GM21723 (cell line): ENCODE measurements around the gene NME2.
"Not testable (repeated sequence)": the region's sequence is repeated elsewhere in the genome, so short reads cannot be mapped to it uniquely, and the experiment has no call there.

Experiments used
- ATAC-seq: cut with Tn5 transposase; IDR thresholded peaks from one replicate; pipeline ENCODE4 v1.9.1; 2021; ENCODE audit warnings: mild to moderate bottlenecking, moderate library complexity; ENCODE audit not compliant: unreplicated experiment

Gene NME2

DNA sequence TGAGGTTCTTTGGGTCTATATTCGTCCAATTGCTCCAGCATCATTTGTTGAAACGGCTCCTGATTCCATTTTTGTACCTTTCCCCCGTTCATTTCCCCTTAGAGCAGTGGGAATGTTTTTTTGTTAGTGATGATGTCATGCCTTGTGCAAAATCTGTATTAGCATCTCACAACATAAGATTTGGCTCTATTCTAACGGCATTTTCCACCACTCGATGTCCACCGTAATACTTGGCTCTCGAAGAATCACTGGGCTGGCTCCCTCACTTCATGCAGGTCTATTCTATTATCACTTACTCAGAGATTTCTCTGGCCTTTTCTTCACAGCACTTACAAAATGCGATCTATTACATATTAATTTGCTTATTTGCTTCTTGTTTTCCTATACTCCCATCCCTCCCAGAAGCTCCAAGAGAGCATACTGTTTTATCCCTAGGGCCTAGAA, 13.4 kb upstream of the NME2 start:
- ATAC-seq, result peak; percentile 2

DNA sequence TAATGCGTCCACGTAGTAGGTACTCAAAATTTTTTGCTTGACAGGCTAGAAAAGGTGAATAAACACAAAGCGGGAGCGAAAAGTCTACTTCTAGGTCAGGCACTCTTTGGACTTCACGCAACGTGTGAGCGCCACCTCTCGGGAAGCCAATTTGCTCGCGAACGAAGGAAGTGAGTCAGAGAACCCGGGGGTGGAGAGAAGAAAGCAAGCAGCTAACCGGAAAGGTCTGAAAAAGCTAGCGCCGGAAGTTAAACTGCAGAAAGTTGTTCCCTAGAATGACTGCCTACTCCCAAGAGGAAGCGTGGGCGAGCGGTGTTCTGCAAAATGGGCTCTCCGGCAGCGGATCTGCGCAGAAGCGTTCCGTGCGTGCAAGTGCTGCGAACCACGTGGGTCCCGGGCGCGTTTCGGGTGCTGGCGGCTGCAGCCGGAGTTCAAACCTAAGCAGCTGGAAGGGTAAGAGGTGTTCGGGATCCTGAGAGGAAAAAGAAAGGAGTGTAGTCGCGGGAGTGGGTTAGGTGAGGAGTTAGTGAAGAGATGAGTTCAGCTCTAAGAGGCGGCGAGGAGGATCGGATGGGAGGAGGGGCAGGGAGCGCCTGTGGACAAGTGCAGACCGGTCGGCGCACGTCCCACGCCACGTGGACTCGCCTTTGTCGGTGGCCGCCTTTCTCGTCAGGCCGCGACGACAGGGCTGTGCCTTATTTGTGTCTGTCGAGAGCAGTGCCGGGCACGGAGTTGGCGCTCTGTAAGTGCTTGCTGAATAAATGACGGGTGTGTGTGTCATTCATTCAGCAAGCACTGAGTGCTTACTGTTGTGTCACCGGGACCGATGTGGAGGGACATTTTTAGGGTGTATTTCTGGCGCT, 12.8 kb upstream of the NME2 start, which contains the start of gene NME1:
TSS of gene NME1 (plus strand) at position 350 of the 863 bp plus-strand sequence. CDS start 2,096 bp downstream, outside the sequence.
- ATAC-seq, result peak; percentile 92

DNA sequence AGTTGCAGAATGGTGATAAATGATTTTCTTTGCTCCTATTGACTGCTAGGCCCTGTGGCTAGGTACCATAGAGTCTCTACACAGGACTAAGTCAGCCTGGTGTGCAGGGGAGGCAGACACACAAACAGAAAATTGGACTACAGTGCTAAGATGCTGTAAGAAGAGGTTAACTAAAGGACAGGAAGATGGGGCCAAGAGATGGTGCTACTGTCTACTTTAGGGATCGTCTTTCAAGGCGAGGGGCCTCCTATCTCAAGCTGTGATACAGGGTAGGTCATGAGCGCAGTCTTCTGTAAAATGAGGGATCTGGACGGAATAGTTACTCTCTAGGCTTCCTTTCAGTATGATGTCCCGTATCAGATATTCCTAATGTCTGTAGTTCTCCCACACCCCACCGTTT, 12.0 kb upstream of the NME2 start:
- ATAC-seq, result no peak

DNA sequence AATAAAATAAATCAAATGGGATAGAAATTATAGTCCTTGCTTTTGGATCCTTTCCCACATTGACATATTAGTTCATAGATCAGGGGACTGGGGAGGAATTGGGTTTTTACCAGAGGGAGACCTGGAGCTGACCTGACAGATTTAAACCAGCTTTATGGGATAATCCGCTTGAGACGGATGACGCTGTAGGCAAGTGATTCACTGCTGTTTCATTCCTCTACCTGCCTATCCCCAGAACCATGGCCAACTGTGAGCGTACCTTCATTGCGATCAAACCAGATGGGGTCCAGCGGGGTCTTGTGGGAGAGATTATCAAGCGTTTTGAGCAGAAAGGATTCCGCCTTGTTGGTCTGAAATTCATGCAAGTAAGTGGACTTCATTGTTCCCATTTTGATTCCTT, 10.8 kb upstream of the NME2 start:
- no peak for ATAC-seq

DNA sequence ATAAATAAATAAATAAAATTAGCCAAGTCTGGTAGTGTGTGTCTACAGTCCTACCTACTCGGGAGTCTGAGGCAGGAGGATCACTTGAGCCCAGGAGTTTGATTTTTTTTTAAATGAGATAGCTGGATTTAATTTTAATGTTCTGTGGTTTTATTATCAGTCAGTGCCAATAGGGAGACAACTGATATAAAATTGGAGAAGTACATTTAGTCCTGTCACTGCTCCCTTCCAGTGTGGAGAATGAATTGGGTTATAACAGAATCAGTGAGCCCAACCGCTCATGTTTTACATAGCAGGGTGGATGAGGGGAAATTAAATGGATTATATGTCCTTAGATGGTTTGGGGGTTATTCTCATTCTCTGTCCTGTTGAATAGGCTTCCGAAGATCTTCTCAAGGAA, 6.6 kb upstream of the NME2 start:
- no peak for ATAC-seq

DNA sequence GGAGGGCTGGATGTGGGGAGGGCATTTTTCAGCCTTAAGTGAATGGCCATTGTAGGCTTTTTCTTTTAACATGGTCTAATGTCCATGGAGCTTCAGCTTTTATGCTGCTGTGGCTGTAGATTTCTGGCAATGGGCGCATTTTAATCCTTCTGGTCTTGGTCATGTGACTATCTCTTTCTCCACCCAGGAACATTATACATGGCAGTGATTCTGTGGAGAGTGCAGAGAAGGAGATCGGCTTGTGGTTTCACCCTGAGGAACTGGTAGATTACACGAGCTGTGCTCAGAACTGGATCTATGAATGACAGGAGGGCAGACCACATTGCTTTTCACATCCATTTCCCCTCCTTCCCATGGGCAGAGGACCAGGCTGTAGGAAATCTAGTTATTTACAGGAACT, 4.7 kb upstream of the NME2 start:
- ATAC-seq, result no peak

DNA sequence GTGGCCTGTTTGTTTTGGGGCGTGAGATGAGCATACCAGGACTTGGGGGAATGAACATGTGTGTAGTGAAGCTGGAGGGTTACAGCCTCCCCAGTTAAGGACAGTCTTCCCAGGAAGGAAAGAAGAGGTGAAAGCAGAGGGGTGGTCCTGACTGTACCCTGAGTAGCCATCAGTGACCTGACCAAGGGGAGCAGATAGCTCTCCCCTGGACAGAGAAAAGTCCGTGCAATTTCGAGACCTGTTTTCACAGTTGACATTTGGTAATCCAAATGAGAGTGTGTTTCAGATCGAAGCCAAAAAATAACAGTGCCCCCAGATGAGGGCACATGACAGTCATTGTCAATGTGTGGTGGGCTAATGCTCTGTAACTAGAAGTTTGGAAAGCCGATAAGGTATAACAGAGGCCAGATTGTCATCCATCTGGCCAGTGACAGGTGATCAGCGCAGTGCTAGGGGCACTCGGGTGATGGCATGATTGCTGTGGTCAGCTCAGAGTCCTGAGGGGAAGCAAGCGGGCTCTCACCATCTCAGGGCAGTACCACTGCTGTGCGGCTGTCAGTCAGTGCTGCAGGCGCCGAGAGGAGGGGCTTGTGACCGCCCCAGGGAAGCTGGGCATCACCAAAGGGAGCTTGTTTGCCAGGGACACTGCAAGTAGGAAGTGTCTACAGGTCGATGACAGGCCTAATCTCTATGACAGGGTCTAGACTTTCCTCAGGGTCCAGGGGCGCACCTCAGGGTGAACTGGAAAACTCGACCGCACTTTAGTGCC, 1.1 kb upstream of the NME2 start:
- ATAC-seq, result no peak

DNA sequence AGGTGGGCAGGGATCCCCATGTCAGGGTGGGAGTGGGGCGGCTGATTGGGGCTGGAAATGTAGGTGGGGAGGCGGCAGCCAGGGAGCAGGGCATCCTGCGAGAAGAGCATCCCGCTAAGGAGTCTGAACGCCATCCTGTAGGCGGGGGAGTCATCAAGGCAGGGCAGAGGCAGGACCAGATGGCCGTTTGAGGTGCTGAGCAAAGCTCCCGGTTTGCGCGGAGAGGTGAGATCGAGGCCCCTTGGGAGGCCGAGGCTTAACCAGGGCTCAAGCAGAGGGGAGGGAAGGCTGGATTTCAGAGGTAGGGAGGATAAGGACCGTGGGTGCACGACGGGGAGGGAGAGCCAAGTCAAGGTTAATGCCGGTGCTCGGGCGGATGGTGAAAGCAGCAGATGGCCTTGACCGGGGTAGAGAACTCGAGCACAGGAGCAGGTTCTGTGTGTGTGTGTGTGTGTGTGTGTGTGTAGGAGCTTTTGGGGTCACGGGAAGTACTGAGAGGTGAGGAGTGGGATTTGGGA, 472 bp upstream of the NME2 start:
- ATAC-seq, result no peak

DNA sequence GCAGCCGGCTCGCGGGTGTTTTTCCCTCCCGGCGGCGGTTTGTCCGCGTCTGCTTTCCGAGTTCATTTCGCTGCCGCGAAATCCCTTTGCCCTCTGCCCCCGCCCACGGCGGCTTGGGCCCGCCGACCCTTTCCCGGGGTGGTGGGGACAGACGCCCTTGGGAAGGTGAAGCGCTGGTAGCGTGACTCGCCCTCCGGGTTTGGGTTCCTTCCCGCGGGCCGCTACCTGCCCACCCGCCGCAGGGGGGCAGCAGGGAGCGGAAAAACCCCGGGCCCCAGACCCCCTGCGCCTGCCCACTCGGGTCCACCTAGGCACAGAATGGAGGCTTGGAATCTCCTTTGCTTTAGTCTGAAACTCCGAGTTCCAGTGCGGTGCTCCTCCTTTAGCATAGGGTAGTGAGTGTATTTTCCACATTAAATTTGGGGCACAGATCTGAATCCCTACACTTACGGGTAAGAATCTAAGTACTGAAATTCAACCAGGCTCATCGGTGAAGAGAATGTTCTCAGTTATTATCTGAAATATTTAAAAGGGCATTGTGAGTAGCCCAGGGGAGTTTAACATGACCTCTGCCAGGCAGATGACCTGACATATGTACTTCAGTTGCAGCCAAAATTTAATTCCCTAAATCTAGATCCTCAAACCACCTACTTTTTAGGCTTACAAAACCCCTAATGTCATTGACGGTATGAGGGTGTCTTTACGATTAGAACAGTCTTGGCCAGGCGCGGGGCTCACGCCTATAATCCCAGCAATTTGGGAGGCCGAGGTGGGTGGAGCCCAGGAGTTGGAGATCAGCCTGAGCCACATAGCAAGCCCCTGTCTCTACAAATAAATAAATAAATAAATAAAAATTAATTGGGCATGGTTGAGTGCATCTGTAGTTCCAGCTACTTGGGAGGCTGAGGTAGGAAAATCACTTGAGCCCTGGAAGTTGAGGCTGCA, 1.0 kb downstream of the NME2 start:
- ATAC-seq, result peak; percentile 52

DNA sequence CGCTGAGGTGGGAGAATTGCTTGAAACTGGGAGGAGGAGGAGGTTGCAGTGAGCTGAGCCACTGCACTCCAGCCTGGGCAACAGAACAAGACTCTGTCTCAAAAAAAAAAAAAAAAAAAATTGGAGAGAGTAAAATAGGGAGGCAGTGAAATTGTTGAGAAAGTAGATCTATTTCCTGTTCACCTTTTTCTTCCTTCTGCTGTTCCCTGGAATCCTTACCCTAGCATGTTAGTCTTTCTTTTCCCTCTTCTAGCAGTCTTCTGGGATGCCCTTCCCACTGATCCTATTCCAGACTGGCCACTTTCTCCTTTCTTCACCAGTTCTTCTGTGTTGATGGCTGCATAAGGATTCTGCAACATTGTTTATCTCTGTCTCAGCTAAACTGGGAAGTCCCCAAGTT, 3.1 kb downstream of the NME2 start:
- no peak for ATAC-seq

DNA sequence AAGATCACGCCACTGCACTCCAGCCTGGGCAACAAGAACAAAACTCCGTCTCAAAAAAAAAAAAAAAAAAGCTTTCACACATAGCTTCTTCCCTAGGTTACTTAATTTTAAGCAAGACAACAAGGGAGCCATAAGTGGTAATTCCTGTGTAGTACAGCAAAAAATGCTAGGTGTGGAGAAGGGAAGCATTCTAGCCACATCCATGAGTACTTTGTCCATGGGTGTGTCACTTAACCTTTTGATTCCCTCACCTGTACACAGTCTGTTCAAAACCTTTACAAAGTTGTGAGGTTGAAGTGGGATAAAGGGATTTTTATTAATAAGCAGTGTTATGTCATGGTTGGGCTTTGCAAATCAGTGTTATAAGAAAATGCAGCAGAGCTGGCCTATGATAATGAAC, 4.5 kb downstream of the NME2 start:
- no peak for ATAC-seq

DNA sequence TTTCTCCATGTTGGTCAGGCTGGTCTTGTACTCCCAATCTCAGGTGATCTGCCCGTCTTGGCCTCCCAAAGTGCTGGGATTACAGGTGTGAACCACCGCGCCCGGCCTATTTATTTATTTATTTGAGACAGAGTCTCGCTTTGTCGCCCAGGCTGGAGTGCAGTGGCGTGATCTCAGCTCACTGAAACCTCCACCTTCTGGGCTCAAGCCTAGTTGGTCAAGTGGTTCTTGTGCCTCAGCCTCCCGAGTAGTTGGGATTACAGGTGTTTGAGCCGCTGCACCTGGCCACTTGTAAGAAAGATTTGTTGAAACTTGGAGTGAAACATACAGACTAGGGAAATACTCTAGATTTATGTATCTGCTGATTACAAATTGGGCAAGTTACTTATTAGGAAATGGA, 5.8 kb downstream of the NME2 start:
- ATAC-seq, result not testable (repeated sequence)

DNA sequence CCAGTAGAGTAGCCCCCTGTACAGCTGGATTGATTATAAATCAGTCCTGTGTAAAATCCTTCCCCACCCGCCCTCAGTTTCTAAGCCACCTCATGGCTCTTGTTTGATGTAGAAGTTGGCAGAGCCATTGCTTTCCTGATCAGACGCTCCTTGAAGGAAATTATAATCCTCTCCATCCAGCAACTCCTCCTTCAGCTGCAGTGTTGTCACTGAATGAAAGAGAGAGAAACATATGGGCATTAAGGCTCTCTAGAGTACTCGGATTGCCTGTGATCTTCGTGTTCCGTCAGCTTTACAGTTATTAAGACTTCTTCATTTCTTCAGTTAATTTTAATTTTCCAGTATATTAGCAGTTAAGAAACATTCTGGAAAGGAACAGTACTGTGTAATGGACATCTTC, 14.3 kb downstream of the NME2 start:
- ATAC-seq, result no peak

DNA sequence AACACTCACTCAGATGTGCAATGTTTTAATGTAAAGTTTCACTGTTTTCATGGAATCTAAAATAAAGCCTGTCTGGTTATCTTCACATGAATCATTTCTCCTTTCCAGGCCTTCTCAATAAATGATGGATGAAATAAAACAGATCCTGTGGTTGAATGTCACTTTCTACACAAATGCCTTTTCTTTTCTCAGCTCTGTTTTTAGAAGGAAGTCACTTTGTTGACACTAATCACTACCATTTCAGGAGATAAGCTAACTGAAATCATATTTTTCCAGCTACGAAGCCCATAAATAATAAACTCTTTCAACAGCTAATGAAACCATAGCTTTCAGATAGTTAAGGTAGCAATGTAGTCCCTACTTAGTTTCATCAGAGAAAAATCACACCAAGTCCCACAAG, 17.9 kb downstream of the NME2 start:
- ATAC-seq, result no peak

DNA sequence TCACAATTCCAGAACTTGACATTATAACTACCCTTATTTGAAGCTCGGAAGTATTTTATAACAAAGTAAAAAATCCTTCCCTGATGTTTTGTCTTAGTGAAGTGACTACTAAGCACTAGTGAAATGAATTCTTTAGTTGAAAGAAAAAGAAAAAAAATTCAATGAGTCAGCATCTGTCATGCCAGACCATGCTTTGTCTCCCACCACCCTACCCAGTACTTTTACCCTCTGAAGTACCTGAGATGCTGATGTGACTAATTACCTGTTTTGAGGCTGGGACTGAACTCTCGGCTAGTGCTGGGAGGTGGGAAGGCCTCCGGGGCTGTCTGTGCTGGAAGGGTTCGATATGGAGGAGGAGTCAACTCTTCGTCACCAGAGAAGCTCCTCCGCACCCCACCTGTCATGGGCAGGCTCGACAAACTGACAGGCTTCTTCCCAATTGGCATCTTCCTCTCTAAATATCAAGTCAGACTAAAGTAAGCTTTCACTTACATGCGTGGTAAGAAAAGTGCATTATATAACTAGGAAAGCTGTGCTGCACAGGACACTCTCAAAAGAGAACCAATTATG, 19.6 kb downstream of the NME2 start:
- ATAC-seq, result no peak

DNA sequence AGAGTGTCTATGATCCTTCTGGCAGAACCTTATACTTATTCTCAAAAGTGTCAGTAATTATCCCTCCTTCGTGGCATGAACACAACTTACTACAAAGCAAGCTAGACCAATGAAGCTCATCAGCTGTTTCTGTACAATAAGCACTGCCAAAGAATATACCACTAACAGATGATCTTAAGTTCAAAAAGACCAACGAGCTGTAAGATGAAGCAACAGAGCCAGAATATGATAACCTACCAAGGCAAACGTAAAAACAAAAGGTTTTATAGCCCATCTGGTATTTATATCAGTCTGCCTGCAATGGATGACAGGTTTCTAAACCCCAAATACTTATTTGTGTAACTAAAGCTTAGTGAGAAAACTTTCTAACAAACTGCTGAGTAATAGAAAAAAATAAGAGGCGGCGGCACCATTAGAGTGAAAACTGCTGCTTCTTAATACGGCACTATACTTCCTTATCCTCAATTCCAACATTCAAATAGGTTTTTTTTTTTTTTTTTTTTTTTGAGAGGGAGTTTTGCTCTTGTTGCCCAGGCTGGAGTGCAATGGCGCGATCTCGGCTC, 22.1 kb downstream of the NME2 start:
- ATAC-seq, result no peak

DNA sequence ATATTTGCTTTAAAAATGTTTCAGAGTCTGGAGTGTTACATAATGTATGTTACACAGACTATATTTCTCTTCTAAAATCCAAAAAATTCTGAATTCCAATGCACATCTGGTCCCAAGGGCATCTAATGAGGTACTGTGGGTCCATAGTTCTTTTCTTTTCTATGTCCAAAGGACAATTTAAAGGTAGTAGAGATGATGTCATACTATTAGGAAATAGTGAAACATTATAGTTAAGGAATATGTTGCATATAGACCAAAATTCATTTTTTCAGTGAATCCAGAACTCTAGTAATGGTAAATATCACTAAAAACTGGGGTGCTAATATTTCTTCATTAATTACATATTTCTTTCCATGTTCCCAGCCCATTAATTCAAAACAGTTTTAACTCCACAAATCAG, 23.0 kb downstream of the NME2 start:
- no peak for ATAC-seq

DNA sequence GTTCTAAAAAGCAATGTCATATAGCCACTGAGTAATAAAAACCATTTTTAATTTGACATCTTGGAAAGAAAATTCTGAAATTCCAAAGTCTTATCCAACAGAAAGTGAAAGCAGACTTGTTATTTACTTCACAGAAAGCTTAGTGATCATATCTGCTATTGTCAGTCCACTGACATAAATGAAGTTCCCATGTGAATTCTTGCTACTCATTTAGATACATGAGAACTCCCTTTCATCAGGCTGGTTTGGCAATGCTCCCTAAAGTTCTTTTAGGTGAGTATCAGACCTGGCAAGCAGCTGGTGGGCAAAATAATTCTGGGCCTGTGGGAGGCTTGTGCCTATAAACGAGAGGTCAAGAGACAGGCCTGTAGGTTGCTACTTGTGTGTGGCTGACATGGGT, 23.4 kb downstream of the NME2 start:
- ATAC-seq, result no peak

DNA sequence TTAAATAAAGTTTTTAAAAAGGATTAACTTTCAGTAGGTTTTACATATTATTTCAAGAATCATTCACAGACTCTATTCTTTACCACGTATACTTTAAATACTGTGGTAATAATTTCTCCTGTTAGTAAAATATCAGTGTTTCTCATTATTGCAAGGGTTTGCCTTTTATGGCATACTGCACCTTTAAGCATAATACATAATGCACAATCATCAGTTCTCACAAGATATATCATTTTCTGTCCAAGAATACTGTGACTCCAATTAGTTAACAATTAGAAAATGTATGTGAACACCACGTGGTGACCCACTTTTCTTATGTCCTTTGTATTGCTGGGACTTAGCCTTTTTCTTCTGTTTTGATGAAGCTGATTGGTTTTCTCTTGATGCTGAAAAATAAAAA, 25.7 kb downstream of the NME2 start:
- ATAC-seq, result no peak

DNA sequence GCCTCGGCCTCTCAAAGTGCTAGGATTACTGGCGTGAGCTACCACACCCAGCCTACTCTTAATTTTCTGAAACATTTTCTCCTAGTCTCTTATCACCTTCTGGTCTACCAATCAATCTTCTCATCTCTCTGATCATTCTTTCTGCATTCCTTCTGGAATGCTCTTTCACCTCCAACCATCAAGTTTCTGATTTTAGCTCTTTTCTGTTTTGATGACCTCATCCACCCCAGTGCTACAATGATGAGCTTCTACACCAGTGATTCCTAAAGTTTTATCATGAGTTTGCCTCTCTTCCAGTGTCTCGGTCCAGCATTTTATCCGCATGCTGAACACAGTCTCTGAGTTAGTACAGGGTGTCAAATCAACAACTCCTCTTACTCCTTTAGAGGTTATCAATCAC, 31.5 kb downstream of the NME2 start:
- no peak for ATAC-seq
